ENCODE measurements around the gene CDC5L.

DNA sequence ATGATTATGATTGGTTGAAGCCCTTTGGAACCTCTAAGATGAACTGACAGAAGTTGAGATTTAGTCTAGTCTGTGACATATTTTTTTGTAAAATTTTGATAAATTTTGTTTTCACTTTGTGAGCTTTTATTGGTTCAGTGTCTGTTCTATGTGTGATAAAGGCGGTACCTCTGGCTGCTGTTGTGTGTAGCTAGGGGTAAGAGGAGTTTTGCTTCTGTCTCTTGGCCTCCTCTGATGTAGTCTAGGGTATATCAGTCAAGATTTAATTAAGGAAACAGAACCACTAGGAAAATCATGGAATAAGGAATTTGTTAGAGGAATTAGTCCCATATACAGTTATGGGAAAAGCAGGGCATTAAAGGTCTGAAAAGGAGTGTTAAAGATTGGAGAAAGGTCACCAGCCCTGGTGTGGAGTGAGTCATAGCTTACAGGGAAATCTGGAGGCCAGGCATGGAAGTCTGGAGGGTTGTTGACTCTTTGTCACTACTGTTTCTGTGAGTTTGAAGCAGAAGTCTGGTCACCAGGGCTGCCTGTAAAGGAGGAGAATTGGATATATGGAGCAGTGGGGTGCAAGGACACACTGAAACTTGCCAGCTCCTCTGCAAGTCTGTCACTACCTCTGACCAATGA lies 28.5 kb downstream of the CDC5L start:
- TF ChIP-seq, protein P1, sequence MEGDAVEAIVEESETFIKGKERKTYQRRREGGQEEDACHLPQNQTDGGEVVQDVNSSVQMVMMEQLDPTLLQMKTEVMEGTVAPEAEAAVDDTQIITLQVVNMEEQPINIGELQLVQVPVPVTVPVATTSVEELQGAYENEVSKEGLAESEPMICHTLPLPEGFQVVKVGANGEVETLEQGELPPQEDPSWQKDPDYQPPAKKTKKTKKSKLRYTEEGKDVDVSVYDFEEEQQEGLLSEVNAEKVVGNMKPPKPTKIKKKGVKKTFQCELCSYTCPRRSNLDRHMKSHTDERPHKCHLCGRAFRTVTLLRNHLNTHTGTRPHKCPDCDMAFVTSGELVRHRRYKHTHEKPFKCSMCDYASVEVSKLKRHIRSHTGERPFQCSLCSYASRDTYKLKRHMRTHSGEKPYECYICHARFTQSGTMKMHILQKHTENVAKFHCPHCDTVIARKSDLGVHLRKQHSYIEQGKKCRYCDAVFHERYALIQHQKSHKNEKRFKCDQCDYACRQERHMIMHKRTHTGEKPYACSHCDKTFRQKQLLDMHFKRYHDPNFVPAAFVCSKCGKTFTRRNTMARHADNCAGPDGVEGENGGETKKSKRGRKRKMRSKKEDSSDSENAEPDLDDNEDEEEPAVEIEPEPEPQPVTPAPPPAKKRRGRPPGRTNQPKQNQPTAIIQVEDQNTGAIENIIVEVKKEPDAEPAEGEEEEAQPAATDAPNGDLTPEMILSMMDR (IDR thresholded peaks at IDR 0.05): no peak
- TF ChIP-seq POLR2A (IDR thresholded peaks at IDR 0.05): no peak

All from thyroid gland (tissue), 4 donors.